Fibroblast of the aortic adventitia (primary cell): ENCODE results near the gene CHAD. TPM values are rescaled to one million over a fixed set of nuclear protein-coding genes. Genes with fewer than 3 reads are reported as not detected.

ENCODE experiments used
- DNase-seq: peaks from one replicate; pipeline ENCODE4 v3.0.0-alpha.2; 2010; ENCODE audit warnings: low read depth
- H3K4me3 ChIP-seq: 2 replicates; pipeline ENCODE4 v1.5.1; 2011; ENCODE audit warnings: low read depth, mild to moderate bottlenecking, control low read depth, low read length, moderate library complexity
- total RNA-seq: library from RNA; depleted of rRNA; stranded (reverse); fragments of >200 nt; gene quantifications from 2 replicates; pipeline ENCODE4 v1.2.3, GENCODE V29; 2012; ENCODE audit warnings: low replicate concordance
- TF ChIP-seq, protein P1 (sequence below): IDR thresholded peaks from 2 replicates; pipeline ENCODE4 v1.5.1; 2011; ENCODE audit warnings: mild to moderate bottlenecking, low read length, control low read depth, inconsistent platforms; ENCODE audit not compliant: insufficient read depth

CHAD gene
- total RNA-seq, 1 donor, result not detected

DNA sequence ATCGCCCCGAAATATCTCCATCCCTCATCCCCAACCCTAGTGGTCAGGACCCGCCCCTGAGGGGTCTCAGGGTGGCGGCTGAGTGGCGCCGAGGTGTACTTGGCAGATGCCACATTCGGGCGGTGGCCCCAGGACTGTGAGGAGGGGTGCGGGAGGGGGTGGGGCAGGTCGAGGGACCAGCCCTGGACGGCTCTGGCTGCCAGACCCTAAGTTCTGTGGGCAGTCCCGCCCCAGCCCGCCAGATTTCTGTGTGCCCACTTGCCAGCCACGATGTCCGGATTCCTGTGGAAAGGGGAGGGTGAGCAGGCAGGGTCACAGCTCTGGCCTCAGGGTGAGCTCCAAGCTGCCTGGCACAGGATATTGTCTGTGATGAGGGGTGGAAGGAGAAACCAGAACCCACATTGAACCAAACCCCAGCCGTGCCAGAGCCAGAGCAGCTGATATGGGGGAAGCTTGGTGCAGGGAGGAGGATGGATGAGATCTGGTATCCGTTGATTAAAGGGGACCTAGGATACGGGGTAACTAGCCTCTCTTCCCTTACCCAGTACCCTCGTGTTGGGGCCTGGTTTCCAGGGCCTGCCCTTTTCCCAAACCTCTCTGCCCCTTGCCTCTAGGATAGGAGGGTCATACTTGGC, 1.1 kb upstream of the CHAD start:
- TF ChIP-seq, protein P1, sequence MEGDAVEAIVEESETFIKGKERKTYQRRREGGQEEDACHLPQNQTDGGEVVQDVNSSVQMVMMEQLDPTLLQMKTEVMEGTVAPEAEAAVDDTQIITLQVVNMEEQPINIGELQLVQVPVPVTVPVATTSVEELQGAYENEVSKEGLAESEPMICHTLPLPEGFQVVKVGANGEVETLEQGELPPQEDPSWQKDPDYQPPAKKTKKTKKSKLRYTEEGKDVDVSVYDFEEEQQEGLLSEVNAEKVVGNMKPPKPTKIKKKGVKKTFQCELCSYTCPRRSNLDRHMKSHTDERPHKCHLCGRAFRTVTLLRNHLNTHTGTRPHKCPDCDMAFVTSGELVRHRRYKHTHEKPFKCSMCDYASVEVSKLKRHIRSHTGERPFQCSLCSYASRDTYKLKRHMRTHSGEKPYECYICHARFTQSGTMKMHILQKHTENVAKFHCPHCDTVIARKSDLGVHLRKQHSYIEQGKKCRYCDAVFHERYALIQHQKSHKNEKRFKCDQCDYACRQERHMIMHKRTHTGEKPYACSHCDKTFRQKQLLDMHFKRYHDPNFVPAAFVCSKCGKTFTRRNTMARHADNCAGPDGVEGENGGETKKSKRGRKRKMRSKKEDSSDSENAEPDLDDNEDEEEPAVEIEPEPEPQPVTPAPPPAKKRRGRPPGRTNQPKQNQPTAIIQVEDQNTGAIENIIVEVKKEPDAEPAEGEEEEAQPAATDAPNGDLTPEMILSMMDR, result no peak
- no peak for DNase-seq
- H3K4me3 ChIP-seq, result no peak overlapping the region

DNA sequence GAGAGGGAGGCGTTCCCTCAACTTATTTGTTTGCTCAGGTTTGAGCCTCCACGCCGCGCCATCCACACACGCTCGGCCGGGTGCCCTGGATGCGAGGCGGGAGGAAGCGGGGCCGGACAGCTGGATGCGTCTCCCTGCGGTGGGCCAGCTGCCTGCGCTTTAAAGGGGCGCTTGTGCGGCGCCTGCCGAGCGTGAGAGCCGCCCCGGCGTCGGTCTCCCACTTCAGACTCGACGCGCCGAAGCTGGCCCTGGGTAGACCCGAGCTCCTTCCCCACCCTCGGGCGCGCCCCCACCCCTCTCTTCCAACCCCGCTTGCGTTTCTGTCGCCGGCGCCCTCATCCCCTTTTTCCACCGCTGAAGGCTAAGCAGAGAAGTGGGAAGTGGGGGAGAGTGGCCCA, 527 bp upstream of the CHAD start:
- TF ChIP-seq, protein P1, result no peak
- no peak for DNase-seq
- peak overlapping the region; percentile 9 for H3K4me3 ChIP-seq

DNA sequence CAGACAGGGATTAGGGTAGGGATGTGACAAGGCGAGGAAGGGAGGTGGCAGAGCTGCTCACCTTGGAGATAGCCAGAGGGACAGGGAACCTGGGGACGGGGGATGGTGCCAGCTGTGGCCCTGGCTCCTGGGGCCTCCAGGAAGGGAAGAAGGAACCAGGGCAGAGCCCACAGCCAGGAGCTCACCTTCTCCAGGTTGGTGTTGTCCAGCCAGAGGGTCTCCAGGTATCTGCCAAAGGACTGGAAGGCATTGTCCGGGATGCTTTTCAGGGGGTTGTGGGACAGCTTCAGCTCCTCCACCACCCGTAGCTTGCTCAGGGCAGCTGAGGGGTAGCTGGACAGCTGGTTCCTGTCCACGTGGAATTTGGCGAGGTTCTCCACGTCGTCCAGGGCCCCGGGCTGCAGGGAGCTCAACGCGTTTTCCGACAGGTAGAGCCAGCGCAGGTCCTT, 801 bp downstream of the CHAD start:
- TF ChIP-seq, protein P1, result no peak
- DNase-seq, result no peak
- no peak overlapping the region for H3K4me3 ChIP-seq

DNA sequence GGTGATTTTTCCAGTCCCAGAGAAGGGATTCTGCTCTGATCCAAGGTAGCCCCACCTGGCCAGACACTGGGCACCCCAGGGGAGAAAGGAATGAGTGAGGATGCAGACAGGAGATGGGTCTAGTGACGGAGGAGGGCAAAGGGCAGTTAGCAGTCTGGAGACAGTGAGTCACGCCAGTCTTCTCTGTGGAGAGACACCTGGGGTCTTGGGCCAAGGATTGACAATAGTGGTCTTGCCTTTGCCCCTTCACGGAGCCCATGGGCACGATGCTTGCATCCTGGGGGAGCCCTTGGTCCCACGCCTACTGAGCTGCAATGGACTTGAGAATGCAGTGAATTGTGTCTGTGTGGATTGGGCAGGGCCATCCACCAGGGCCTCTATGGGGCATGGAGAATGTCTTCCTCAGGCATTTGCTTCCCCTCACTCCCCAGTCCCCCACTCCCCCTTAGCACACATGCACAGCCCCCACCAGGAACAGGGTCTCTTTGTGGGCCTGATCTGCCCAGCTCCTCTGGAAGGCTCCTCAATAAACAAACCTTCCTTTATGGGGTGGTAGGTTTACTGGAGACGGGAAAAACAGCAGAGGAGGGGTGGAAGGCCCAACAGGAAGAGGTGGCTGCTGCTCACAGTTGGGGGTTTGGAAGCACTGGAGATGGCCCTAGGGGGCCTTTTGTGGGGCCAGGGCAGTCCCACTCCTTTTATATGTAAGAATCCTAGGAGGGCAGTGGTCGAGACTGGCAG, 1.4 kb downstream of the CHAD start:
- no peak for DNase-seq
- TF ChIP-seq, protein P1, result no peak
- H3K4me3 ChIP-seq, result no peak overlapping the region

DNA sequence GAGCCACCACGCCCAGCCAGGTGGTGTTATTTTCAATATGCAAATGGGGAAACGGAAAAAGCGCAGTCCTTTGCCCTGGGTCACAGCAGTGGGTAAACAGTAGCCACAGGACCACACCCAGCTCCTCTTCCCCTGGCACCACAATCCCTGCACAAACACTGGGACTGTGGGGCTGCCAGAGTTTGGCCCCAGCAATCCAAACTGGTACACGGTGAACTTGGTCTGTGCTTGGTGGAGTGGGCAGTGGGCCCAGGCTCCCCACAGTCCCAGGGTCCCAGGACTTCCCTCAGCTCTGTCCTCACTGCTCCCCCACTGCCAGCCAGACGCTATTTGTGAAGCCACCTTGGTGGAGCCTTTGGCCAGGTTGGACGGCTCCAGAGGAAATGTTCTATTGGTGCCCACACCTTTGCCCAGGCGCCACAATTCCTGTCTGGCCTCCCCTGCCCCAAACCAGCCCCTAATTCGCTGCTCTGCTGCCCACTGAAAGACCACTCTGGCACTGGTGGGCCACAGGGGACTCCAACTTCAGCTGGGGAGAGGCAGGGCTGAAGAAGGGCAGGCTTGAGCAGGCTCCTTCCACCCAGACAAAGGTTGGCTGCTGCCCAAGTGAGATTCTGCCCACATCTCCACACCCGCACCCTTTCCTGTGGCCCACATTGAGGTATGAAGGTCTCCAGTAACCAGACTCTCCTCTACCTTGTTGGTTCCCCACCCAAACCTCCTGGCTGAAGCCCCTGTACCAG, 2.1 kb downstream of the CHAD start:
- H3K4me3 ChIP-seq, result no peak overlapping the region
- TF ChIP-seq, protein P1, result no peak
- no peak for DNase-seq

DNA sequence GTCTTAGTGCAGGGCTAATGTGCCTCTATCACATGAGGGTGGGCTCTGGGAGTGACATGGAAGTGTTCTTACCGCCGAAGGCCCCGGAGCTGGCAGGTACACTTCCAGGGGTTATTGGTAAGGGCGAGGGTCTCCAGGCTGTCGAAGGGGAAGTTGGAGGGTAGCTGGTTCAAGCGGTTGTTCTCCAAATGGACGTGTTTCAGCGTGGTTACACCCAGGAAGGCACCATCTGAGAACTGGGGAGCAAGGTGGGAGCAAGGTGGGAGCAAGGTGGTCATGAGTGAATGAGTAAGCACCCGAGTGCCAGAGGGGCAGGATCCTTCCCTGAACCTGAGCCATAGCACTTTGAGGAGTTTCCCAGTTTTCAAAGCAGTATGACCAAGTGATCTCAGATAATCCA, 3.0 kb downstream of the CHAD start:
- H3K4me3 ChIP-seq, result no peak overlapping the region
- no peak for DNase-seq
- TF ChIP-seq, protein P1, result no peak
